ENCODE data around the gene WSB1.
"Not testable (repeated sequence)": the region's sequence is repeated elsewhere in the genome, so short reads cannot be mapped to it uniquely, and the experiment has no call there.

Gene WSB1

DNA sequence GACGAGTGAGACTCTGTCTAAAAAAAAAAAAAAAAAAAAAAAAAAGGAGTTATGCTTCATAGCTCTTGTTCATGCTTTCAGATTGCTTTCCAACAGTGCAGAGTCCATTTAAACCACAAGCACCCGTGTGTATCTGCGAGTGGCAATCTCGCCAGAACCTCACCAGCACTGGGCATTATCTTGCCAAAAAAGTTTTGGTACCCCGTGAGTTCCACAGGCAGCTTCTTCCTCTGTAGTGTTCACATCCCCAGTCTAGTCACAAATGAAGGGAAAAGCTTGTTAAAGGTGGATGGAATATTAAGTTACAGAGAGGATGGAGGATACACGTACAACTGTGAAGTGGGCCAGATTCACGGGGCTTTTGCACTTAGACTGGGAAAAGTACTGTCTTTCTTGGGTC, 33.5 kb downstream of the WSB1 start:
- TF ChIP-seq, protein P1, sequence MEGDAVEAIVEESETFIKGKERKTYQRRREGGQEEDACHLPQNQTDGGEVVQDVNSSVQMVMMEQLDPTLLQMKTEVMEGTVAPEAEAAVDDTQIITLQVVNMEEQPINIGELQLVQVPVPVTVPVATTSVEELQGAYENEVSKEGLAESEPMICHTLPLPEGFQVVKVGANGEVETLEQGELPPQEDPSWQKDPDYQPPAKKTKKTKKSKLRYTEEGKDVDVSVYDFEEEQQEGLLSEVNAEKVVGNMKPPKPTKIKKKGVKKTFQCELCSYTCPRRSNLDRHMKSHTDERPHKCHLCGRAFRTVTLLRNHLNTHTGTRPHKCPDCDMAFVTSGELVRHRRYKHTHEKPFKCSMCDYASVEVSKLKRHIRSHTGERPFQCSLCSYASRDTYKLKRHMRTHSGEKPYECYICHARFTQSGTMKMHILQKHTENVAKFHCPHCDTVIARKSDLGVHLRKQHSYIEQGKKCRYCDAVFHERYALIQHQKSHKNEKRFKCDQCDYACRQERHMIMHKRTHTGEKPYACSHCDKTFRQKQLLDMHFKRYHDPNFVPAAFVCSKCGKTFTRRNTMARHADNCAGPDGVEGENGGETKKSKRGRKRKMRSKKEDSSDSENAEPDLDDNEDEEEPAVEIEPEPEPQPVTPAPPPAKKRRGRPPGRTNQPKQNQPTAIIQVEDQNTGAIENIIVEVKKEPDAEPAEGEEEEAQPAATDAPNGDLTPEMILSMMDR (conservative IDR thresholded peaks at IDR 0.05; ENCODE audit: control insufficient read depth, insufficient read depth, low read depth, low read length): no peak
- no peak for DNase-seq (ENCODE audit: low read depth)

DNA sequence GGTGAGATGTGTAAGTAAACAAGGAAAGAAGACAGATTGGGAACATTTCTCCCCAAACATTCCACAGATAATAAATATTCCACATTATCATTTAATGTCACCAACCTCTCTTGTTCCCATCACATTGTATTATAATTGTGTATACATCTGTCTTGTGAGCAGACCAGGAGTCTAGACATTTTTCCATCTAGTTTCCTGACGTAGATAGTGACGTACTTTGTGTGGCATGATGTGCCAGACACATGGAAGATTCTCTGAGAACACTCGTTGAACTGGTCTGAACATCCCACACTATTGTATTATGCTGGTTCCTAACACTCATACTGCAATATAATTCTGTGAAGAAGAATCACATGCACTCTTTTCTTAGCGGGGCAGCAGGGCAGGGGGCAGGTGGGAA, 34.0 kb downstream of the WSB1 start:
- TF ChIP-seq, protein P1 (conservative IDR thresholded peaks at IDR 0.05; ENCODE audit: control insufficient read depth, insufficient read depth, low read depth, low read length): no peak
- DNase-seq (ENCODE audit: low read depth): no peak
- no peak overlapping the region for H3K4me3 ChIP-seq (ENCODE audit: control insufficient read depth, low read depth, low read length)

More for the DNA sequence above, 33.5 kb downstream of the WSB1 start:
- no peak overlapping the region for H3K4me3 ChIP-seq (ENCODE audit: control insufficient read depth, low read depth, low read length)

DNA sequence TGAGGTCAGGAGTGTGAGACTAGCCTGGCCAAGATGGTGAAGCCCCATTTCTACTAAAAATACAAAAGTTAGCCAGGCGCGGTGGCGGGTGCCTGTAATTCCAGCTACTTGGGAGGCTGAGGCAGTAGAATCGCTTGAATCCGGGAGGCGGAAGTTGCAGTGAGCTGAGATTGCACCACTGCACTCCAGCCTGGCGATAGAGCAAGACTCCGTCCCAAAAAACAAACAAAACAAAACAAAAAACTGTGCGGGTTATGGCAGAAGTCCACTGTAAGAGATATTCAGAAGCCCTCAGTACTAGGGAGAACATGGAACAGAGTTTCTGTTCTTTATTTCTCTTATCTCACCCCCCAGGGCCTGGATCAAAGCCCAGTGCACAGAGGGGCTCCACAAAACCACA, 34.8 kb downstream of the WSB1 start:
- not testable (repeated sequence) for H3K4me3 ChIP-seq (ENCODE audit: control insufficient read depth, low read depth, low read length); DNase-seq (ENCODE audit: low read depth)

DNA sequence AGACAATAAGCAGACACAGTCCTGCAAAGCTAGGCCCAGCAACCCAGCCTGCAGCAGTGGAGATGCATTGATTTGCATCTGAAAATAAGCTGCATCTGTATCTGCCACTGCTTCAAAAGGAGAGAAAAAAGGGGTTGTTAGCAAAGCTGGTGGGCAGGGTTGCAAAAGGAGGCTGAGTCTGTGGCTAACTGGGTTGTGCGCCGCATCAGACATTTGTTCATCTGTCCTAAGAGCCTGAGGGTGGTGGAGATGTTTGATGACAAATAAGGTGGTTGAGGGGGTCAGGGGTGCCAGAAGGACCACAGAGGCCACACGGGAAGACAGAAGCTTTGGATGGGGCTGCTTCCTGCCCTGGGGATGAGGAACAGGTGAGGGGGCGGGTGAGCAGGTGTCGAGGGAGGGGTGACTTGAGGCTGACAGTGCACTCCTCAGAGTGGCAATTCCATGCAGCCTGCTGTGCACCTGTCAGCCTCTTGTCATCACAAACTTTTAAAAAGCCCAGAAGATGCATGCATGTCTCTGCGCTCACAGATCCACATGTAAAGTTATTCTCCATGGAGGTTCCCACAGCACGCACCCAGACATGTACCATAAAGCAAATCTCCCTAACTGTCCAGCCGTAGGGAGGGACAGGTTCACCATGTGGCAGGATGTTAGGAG, 35.4 kb downstream of the WSB1 start:
- DNase-seq (ENCODE audit: low read depth): no peak
- TF ChIP-seq, protein P1 (conservative IDR thresholded peaks at IDR 0.05; ENCODE audit: control insufficient read depth, insufficient read depth, low read depth, low read length): no peak
- no peak overlapping the region for H3K4me3 ChIP-seq (ENCODE audit: control insufficient read depth, low read depth, low read length)

DNA sequence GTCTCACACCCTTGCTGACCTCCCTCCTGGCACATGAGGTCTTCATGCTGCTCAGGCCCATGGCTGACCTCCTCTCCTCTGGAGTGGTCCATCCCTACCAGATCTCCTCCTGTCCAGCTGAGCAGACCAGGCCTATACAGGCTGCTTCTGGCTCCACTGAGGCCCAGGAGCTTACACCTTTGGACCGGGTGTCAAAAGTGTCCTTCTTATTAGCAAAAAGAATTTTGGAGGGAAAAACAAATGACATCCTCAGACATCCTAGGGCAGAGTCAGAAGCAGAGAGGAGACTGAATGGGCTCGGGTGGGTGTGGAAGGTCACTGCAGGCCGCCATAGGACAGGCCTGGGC, 38.1 kb downstream of the WSB1 start:
- no peak overlapping the region for H3K4me3 ChIP-seq (ENCODE audit: control insufficient read depth, low read depth, low read length)
- no peak for DNase-seq (ENCODE audit: low read depth)
- TF ChIP-seq, protein P1 (conservative IDR thresholded peaks at IDR 0.05; ENCODE audit: control insufficient read depth, insufficient read depth, low read depth, low read length): no peak

DNA sequence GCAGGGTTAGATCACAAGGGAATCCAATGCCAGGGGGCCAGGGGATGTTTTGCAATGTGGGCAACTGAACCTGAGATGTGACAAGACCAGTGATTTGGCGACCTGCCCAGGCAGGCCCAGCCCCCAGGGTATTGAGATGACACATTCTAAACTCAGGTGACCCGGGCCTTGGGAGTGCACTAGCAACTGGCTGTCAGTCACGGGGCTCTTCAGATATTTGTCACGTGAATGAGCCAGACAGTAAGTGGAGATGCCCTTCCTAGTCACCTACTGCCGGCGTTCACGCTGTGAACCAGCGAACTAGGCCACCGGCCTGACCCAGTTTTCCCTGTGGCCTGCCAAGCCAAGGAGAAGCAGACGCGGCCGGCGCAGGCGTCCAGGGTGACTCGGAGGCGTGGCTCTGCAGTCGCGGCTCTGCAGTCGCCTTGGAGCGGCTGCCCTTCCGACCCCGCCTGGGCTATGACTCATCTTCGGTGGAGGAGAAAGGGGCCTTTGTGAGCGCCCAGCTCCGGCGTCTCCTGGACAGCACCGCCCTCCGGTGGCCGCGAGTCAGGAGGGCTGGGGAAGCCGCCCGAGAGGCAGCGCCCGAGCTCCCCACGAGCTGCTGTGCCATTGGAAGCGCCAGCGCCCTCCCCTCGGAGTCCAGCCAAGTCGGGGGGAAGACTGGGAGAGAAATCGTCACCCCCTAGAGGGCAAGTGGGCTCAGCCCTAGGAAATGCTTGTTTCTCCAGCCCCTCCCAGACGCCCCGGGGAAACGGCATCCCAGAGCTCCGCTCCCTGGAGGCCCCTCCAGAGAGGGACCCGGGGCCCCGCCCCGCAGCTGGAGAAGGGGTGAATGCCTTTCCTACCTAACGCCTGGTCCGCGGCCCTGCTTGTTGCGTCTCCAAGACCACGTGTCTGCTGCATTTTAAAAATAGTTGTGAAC, 38.8 kb downstream of the WSB1 start:
- TF ChIP-seq, protein P1 (conservative IDR thresholded peaks at IDR 0.05; ENCODE audit: control insufficient read depth, insufficient read depth, low read depth, low read length): peak; percentile 60
- peak overlapping the region; percentile 49 for H3K4me3 ChIP-seq (ENCODE audit: control insufficient read depth, low read depth, low read length)
- DNase-seq (ENCODE audit: low read depth): peak; percentile 95

DNA sequence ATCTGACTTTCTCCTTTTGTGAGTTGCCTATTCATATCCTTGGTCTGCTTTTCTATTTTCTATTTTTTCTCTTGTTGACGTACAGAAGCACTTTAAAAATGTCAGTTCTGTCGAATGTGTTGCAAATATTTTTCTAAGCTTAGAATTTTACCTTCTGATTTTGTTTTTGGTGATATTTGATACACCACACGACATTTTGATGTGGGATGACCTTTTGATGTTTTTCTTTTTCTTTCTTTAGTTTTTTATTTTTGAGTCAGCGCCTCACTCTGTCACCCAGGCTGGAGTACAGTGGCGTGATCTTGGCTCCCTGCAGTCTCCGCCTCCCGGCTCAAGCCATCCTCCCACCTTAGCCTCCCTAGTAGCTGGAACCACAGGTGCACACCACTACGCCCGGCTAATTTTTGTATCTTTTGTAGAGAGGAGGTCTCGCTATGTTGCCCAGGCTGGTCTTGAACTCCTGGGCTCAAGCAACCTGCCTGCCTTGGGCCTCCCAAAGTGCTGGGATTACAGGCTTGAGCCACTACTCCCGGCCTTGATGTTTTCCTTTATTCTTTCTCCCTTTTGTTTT, 39.6 kb downstream of the WSB1 start:
- no peak for DNase-seq (ENCODE audit: low read depth)
- peak overlapping the region; percentile 49 for H3K4me3 ChIP-seq (ENCODE audit: control insufficient read depth, low read depth, low read length)
- TF ChIP-seq, protein P1 (conservative IDR thresholded peaks at IDR 0.05; ENCODE audit: control insufficient read depth, insufficient read depth, low read depth, low read length): no peak

Measured in fibroblast of mammary gland (primary cell).